GM12865 (cell line): ENCODE data around the gene OLFM1.

Experiments used
- DNase-seq: peaks from one replicate; pipeline ENCODE4 v3.0.0; 2010; ENCODE audit warnings: low read depth
- H3K4me3 ChIP-seq: 2 replicates; pipeline ENCODE4 v1.5.1; 2011; ENCODE audit warnings: mild to moderate bottlenecking, low read depth, low read length, control low read depth
- CTCF ChIP-seq: IDR thresholded peaks from 2 replicates; pipeline ENCODE4 v1.5.1; 2011; ENCODE audit warnings: low read length, control low read depth, low read depth, inconsistent platforms; ENCODE audit not compliant: insufficient read depth; ENCODE audit errors: missing control alignments

Gene OLFM1

GRCh38 chr9:135116881-135117280, 29.4 kb downstream of the OLFM1 start:
- TF ChIP-seq CTCF, result no peak
- no peak for DNase-seq
- H3K4me3 ChIP-seq, result no peak overlapping the region

- no peak for TF ChIP-seq CTCF
- no peak for DNase-seq
- no peak overlapping the region for H3K4me3 ChIP-seq
These were observed 29.8 kb downstream of the OLFM1 start for GRCh38 chr9:135117281-135117680.

GRCh38 chr9:135119496-135120064, 32.1 kb downstream of the OLFM1 start:
- no peak for DNase-seq
- no peak for TF ChIP-seq CTCF

GRCh38 chr9:135120249-135120648, 32.8 kb downstream of the OLFM1 start:
- TF ChIP-seq CTCF, result no peak
- no peak for DNase-seq
- no peak overlapping the region for H3K4me3 ChIP-seq

More at GRCh38 chr9:135119496-135120064, 32.1 kb downstream of the OLFM1 start:
- H3K4me3 ChIP-seq, result no peak overlapping the region

GRCh38 chr9:135122316-135122715, 34.8 kb downstream of the OLFM1 start:
- no peak for TF ChIP-seq CTCF
- H3K4me3 ChIP-seq, result no peak overlapping the region
- DNase-seq, result no peak

- DNase-seq, result no peak
- H3K4me3 ChIP-seq, result no peak overlapping the region
- no peak for TF ChIP-seq CTCF
These were observed 35.8 kb downstream of the OLFM1 start for GRCh38 chr9:135123126-135123772.

- TF ChIP-seq CTCF, result no peak
- no peak for DNase-seq
- H3K4me3 ChIP-seq, result no peak overlapping the region
These were observed 36.3 kb downstream of the OLFM1 start for GRCh38 chr9:135123773-135124134.
